ENCODE data around the gene ZNF697.
"Not testable (repeated sequence)": the region's sequence is repeated elsewhere in the genome, so short reads cannot be mapped to it uniquely, and the experiment has no call there.

Gene ZNF697

GRCh38 chr1:119587341-119587740 is 60.7 kb downstream of the ZNF697 start:
- no peak for TF ChIP-seq CTCF (conservative IDR thresholded peaks at IDR 0.05)
- no peak for TF ChIP-seq ZFX (IDR thresholded peaks at IDR 0.05)
- no peak overlapping the region for H3K27ac ChIP-seq

- not testable (repeated sequence) for H3K27ac ChIP-seq
Measured at GRCh38 chr1:119585801-119586200, 62.3 kb downstream of the ZNF697 start.

- TF ChIP-seq ZFX (IDR thresholded peaks at IDR 0.05) (no peak), CTCF (conservative IDR thresholded peaks at IDR 0.05) (peak; percentile 78)
- no peak overlapping the region for H3K27ac ChIP-seq
Measured at GRCh38 chr1:119582801-119583200, 65.3 kb downstream of the ZNF697 start.

- H3K27ac ChIP-seq, result not testable (repeated sequence)
Measured at GRCh38 chr1:119581076-119581475, 67.0 kb downstream of the ZNF697 start.

GRCh38 chr1:119573886-119574285 is 74.2 kb downstream of the ZNF697 start:
- no peak for TF ChIP-seq CTCF (conservative IDR thresholded peaks at IDR 0.05)
- no peak for TF ChIP-seq ZFX (IDR thresholded peaks at IDR 0.05)
- no peak overlapping the region for H3K27ac ChIP-seq

- not testable (repeated sequence) for H3K27ac ChIP-seq
- peak; percentile 60 for TF ChIP-seq CTCF (conservative IDR thresholded peaks at IDR 0.05)
Measured at GRCh38 chr1:119569930-119570622, 78.0 kb downstream of the ZNF697 start.
